NCI-H1048 (cell line): ENCODE results near the gene PITX3.
"Not testable (repeated sequence)": the region's sequence is repeated elsewhere in the genome, so short reads cannot be mapped to it uniquely, and the experiment has no call there.

Experiments used
- DNase-seq: peaks from one replicate; lab custom pipeline; 2025; lab: John Stamatoyannopoulos, UW

The PITX3 gene

DNA sequence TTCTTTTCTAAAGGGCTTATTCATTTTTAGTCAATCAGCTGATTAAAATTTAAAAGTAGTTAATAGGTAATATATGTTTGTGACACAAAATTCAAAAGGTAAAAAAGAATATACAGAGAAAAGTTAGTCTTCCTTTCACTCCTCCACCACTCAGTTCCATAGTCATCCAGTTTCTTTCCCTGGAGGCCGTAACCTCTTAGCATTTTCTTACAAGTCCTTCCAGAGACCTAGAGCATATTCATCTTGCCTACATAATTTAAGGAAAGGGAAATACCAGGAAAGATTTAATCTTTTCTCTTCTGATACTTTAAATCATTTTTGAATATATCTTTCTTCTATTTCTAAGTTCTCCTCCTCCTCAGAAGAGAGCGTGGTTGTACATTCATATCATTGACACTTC is 14.1 kb upstream of the PITX3 start:
- no peak for DNase-seq

DNA sequence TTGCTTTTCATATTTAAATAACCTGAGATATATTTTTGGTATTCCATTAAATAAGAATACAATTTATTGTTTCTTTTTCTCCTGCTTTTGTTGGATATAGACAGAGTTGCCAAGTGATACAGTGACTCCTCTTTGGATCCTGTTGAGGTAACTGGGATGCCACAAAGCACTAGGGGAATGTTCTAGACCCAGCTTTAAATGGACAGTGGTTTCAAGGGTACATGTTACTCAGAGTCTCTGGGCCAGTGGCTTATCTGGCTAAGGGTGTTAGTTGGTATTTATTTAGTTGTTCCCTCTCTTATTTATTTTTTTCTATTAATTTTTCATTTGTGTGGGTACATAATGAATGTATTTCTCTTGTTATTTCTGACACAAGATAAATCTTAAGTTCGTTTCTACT is 13.1 kb upstream of the PITX3 start:
- no peak for DNase-seq

DNA sequence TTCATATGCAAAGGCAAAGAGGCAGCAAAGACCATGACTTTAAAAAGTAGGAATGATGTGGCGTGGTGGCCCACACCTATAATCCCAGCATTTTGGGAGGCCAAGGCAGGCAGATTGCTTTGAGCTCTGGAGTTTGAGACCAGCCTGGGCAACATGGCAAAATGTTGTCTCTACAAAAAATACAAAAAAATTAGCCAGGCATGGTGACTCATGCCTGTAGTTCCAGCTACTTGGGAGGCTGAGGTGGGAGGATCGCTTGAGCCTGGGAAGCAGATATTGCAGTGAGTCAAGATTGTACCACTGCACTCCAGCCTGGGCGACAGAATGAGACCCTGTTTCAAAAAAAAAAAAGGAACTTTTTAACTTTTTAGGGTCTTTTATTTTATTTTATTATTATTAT is 11.2 kb upstream of the PITX3 start:
- DNase-seq, result not testable (repeated sequence)

DNA sequence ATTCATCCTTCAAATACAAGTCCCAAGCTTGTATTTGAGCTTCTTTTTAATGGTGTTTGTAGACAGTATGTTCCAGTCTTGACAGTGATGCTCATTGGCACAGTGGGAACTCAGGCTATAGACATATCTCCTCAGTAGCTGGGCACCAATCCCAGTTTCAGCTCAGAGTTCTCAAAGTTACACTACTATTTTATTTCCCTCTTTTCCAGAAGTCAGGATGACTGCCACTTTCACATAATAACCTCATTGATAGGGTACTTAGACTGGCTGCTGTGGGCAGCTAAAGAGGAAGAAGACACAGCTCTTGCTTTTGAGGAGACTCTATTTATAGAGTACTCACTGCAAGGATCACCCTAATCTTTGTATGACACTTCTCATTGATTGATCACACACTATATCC is 6.4 kb upstream of the PITX3 start:
- DNase-seq, result no peak

DNA sequence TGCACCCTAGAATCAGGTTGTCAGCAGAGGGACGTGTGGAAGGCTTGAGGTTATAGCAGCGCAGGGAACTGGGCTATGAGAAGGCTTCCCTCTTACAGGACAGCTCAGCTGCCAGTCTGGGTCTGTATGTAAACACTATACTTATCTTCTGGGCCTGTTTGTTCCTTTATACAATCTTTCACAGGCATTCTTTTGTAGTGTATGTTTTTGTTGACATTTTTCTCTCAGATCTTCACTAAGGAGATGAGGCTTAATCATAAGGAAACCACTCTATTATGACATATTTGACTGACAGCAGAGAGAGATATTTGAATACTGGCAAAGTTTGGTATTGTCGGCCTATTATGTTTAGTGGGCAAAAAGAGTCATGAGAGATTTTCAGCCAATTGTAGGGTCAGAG is 4.9 kb upstream of the PITX3 start:
- no peak for DNase-seq

DNA sequence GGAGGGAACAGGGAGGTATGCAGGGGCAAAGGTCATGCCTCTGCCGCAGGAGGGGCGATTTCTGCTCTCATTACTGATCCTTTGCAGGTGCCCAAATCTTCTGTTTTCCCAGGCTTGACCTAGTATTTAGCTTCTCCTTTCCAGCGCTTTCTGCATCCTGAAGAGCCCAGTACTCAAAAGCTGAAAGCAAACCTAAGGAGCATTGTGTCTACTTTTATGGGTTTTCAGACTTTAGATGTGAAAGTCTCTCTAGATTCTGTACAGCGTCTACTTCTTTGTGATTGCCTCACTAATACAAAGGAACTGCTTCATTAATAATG is 4.6 kb upstream of the PITX3 start:
- no peak for DNase-seq

DNA sequence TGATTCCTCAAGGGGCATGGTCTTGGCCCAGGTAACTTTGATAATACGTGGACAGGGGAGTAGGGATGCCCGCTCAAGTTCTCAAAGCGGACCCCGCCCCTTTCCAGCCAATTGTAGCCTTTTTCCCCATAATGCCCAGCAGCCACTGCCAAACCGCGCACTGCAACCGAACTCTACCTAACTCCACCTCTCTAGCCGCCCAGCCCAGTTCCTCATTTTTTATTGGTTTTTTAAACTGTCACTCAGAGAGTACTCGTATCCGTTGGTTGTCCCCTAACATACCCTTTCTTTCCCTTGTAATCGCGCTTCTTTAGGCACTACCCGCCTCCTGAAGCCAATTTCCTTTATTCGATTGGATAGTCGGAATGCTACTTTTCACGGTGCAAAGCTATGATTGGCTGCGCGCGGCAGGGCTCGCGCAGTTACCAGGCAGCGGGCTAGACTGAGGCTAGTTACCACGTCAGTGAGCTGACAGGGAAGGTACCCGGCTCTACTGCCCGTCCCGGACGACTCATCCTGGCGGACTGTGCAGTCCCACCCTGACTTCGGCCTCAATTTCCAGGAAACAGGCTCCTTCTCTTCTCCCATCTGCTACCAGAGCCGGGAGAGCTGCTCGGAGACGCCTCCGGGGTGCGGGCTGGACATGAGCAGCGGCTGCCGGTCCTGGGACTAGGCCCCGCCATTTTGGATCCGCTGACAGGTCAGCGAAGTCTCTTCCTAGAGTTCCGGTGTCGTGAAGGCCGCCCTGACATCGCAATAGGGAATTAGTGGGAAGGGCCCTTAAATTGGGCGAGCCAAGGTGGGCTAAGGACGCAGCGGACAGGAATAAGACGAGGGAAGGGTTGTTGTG is 4.0 kb upstream of the PITX3 start, which contains the start of gene GBF1:
Gene GBF1, plus strand, starts transcription at position 451 of the 850 bp plus-strand sequence. CDS start 13,407 bp downstream, outside the sequence.
- DNase-seq, result peak; percentile 99

DNA sequence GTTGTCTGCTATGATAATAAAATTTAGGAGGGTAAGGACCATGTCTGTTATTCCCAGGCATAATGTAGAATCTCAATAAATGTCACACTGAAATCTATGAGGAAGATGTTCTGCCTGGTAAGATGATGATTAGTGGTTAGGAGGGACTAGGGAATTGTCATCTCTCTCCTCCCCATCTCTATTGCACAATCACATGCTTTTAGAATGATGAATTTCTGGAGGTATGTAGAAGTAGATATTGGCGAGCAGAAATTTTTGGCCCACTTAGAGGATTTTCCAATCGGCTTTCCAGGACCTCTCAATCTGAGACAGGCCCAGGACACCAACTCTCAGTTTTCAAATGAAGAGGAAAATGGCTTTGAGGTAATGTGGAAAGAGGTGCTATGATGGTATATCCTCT is 2.0 kb upstream of the PITX3 start:
- DNase-seq, result no peak

DNA sequence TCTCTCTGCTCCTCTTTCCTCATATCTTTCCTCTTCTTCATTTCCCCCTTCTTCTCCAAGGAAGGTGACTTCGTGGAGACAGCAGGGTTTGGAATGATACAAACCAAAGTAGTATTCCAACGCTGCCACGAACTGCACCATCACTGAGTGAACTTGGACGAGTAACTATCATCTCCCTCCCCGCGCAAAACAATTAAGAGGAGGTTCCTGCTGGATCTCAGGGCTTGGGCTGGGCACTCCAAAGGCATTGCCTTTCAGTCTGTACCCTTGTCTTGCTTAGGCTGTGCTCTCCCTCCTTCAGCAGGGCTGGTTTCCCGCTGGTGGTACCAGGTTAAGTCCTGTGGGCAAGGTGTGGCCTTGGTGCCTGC is 790 bp upstream of the PITX3 start:
- DNase-seq, result no peak

DNA sequence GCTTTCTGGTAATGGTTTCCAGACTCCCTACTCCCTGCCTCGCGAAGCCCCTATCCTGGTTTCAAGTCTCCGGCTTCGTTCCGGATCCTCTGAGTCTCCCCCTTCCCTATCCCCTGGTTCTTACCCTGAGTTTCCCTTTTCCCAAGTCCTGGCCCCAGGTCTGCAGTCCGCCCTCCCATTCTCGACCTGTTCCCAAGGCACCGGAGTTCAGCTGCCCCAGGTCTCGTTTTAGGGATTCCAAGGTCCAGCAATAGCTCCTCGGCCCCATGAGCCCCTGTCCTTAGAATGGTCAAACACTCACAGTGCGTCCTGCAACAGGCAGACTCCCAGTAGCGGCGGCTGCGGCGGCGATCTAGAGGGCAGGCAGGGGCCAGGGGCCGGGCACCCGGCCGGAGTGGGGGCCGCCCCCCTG is 274 bp downstream of the PITX3 start:
- DNase-seq, result no peak

DNA sequence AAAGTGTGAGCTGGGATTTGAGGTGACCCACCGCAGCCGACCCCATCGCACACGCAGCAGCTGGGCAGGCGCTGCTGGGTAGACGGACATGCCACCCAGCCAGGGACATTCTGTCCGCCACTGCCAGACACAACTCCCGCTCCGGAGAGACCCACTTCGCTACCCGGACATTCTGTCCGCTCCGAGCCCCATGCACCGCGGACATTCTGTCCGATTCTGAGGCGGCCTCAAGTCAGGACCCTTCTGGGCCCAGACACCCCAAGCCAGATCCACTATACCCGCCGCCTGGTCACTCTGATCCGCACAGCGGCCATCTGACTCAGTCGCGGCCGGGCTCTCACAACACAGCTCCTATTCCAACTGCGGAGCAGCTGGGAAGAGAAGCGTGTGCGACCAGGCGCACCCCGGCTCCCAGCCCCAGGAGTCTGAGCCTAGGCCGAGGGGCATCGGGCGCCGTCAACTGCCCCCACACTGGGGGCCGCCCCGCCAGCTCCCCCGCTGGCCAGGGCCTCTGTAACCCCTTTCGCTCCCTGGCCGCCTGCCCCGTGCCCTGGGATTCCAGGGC is 763 bp downstream of the PITX3 start:
- DNase-seq, result no peak

DNA sequence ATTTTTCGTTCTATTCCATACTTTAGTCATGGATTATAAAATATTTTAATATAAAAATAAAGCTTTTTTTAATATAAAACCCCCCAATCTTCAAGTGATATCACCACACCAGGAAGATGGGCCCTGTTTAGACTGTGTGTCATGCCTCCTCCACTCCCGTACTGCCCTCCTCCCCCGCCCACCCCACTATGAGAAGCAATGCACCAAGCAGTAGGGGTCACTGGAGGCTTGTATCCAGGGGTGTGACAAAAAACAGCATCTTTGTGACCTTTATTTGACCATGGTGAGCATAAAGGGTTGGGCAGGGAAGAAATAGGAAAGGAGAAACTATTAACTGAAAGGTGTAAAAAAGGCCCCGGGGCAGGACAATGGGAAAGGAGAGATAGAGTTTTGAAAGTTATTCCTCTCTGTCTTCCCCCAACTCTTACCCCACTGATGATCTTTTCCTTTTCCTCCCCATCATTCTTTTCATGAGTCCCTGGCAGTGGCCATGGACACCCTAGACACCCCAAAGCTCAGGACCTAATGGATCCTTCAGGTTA is 3.5 kb downstream of the PITX3 start:
- DNase-seq, result no peak

DNA sequence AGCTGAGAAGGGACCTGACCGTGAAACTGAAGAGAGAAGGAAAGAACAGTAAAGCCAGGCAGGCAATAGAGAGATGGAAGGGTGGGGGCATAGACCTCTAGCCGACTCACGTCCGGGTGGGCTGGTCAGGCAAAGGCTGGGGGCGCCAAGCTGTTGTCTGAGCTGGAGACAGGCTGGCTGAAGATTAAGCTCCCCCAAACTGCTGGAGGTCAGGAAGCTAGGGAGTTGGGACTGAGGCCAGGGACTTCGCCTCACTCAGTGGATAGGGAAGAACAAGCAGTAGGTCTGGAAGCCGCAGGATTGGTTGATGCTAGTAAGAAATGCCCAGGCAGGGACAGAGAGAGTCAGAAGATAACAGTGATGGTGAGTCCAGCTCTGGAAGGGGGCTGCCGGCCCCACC is 5.3 kb downstream of the PITX3 start:
- DNase-seq, result no peak

DNA sequence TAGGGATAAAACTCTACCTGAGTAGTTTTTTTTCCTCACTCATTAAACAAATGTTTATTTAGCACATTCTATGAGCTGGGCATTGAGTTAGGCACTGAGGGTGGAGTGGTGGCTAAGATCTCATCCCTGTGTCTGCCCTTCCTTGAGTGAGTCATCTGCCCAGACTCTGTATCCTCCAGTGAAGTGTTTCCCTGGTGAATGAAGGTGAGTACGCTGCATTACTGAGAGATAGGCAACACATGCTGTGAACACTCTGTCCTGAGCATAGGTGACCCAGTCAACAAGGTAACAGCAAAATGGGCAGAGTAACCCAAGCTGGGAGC is 5.8 kb downstream of the PITX3 start:
- DNase-seq, result no peak

DNA sequence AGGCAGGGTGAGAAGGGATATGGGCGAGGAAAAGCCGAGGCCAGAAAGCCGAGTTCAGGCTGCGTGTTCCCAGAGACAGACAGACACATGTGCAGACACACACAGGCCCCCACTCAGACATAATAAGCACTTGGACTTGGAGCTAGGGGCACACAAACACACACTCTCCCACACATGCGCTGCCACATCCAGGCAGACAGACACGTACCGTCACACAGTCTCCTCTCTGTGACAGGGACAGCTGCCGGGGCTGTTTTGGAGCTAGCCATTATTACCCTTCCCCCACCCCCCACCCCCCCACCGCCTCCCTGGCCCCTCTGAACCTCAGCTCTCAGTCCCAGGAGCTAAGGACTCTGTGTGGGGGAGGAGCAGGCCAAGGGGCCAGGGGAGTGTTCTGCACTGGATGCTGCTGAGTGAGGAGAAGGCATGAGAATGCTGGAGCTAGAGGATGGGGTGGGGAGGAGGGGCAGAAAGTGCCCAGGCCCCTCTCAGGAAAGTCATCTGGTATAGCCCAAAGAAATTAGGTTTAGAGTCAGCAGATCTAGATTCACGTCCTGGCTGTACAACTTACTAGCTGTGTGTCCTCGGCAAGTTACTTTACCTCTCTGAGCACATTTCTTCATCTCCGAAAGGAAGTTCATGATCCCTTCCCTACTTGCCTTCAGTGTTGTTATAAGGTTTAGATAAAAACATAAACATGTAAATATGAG is 6.3 kb downstream of the PITX3 start:
- no peak for DNase-seq

DNA sequence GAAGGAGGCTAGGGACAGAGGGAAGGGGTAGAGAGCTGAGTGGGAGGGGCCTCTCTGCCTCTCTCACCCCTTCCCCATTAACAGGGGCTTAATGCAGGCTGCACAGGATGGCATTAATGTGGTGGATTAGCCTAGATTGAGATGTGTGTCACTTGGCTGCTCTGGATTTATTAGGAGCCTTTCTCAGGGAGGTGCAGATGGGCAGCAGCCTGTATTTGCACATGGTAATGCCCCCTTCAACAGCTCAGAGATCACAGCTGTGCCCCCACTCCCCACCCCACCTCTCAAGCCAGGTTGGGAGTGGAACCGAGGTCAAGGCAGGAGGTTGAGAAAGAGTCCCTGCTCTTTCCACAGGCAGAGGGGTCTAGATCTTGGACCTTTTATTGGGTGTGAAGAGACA is 7.3 kb downstream of the PITX3 start:
- DNase-seq, result no peak

DNA sequence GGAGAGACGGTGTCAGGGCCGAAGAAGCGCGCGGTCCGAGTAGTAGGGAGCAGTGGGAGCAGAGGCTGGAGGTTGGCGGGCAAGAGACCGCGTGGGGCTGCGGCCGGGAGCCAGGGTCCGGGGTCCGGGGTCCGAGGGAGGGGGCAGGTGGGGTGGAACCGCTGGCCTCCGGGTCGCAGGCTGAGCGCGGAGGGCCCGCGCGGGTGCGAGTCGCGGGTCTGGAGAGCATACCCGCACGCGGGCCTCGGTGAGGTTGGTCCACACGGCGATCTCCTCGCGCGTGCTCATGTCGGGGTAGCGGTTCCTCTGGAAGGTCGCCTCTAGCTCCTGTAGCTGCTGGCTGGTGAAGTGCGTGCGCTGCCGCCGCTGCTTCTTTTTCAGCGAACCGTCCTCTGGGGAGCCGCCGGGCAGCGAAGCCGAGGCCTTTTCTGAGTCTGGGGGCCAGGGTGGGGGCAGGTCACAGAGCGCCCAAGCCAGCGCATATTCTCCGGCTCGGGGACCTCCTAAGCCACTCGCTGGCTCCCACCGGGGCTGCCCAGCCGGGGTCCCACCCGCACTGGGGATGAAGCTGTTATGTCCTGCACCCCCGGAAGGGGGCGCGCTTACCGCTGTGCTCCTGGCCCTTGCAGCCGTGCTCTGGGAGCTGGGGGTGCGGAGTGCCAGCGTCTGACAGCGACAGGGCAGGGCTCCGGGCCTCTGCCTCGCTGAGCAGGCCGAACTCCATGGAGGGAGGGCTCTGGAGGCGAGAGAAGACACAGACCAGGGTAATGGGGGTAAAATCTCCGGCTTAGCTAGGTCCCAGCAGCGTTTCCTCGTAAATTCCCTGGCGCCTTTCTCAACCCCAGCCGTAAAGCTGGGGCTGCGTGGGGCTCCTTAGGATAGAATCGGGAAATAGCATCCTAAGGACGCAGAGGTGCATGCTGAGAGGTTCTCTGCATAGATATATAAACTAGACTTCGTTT is 9.7 kb downstream of the PITX3 start:
- peak; percentile 29 for DNase-seq

DNA sequence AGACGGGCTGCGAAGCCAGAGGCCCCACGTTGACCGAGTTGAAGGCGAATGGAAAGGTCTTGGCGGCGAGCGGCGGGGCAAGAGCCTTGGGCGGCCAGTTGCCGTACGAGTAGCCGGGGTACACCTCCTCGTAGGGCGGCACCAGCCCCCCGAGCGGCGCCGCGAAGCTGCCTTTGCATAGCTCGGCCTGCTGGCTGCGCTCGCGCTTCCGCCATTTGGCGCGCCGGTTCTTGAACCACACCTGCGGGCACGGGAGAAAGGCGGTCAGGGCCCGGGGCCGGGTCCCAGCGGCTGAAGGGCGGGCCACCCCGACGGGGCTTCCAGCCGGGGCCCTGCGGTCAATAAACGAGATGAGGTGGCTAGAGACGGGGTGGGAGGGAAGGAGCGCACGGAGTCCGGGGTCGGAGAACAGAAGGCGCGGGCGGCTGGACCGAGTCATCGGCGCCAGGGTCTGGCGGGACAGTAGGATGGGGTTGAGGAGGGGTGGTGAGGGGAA is 10.4 kb downstream of the PITX3 start:
- DNase-seq, result no peak

DNA sequence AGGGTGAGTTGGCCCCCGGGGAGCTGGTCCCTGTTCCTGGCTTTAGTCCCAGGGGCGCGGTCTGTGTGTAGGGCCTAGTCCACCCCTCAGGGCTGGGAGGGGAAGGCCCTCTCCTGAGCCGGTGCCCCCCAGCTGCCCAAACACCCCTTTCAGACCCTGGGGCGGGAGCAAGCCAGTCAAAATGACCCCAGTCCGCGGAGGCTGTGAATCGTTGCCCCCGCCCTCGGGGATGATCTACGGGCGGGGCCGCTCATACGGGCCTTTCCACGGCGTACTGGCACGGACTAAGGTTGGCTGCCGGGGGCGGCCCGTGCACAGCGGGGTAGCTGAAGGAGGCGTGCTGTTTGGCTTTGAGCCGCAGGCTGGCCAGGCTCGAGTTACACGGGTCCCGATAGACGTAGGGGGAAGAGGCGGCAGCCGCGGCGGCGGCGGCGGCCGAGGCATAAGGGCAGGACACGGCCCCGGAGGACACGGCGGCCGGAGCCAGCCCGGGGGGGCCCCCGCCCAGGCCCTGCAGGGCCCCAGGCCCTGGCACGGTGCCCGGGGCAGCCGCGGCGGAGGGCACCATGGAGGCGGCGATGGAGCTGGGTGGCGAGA is 10.9 kb downstream of the PITX3 start:
- DNase-seq, result peak; percentile 26

DNA sequence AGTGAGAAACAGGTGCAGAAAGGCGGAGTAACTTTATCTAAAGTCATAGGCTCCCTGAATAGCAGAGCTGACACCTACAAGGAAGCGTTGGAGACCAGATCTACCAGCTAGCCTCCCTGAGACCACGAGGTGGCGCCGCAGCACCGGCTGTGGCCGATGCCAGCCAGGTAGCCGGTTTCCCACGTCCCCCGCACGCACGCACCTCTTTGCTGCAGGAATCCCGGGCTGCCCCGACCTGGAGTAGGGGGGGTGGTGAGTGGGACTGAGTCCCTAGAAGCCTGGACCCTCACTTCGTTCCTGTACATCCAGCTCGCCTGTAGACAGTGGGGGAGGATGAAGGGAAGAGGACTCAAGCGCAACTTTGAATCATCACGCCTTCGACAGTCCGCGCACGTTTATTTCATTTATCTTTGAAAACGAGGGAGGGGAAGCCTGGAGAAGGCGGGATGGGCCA is 11.5 kb downstream of the PITX3 start:
- peak; percentile 71 for DNase-seq

DNA sequence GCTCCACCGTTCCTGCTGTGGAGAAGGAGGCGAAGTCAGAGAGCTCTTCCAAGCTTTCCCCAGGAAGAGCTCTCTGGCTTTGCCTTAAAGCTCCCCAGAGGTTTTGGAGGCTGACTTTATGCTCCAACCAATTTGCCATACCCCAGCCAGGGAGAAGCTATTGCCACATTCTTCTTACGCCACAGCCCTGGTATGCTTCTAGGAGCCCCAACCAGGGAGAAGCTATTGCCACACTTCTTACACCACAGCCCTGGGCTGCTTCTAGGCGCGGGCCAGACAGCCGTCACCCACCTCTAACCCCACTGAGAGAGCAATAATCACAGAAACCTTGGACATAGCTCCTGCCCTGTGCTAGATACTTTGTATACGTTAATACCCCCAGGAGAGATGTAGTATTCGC is 14.3 kb downstream of the PITX3 start:
- no peak for DNase-seq

DNA sequence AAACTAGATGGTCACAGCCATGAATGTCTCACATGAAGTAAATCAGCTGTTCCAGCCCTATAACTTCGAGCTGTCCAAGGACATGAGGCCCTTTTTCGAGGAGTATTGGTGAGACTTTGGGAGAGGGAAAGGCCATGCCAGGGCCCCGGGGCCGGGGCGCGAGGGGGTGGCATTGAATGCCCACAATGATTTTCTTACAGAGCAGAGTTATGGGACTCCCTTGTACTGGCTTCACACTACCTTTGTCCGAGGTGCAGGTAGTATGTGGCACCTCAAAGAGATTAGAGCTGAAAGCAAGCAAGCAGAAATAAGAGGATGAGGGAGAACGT is 14.8 kb downstream of the PITX3 start:
- DNase-seq, result no peak
